ENCODE results near the gene TM4SF1.

- TF ChIP-seq CTCF (IDR thresholded peaks at IDR 0.05 in 8 of 11, conservative IDR thresholded peaks at IDR 0.05 in 3 of 11) (no peak), POLR2A (IDR thresholded peaks at IDR 0.05) (no peak), POLR2AphosphoS5 (IDR thresholded peaks at IDR 0.05) (no peak)
Measured at GRCh38 chr3:149376718-149377407, 586 bp downstream of the TM4SF1 start.

Measured in spleen (tissue), 7 donors.